Measurements from ENCODE around the gene DROSHA. TPM values are rescaled to one million over a fixed set of nuclear protein-coding genes. Genes with fewer than 3 reads are reported as not detected.

The DROSHA gene
- total RNA-seq, 1 experiment from 2014 or later, result 73.5 TPM

- Histone ChIP-seq H3K27me3 (ENCODE audit: insufficient read depth, low read length) (peaks cover 8% of the 10 kb centered on the region), H3K9ac (ENCODE audit: low read length) (no peak overlapping the region), H3K9me3 (ENCODE audit: control insufficient read depth in 1 of 2, insufficient read depth in 1 of 2, low read depth in 1 of 2, low read length in 2 of 2) (no peaks in the 10 kb centered on the region), H3K9me2 (ENCODE audit: insufficient read depth) (no peaks in the 10 kb centered on the region), H3K4me1 (ENCODE audit: control insufficient read depth in 1 of 2, insufficient read depth in 2 of 2, low read length in 2 of 2) (no peaks in the 10 kb centered on the region), H3K36me3 (ENCODE audit: control insufficient read depth in 1 of 2, insufficient read depth in 2 of 2, low read length in 2 of 2) (no peaks in the 10 kb centered on the region), H3K4me3 (replicated peaks in 1 of 2; ENCODE audit: low read depth in 1 of 2, low read length in 2 of 2) (no peak overlapping the region), H2AFZ (ENCODE audit: low read depth, low read length, poor library complexity, severe bottlenecking) (no peak overlapping the region), H3K27ac (ENCODE audit: low read depth, low read length) (no peak overlapping the region), H3K4me2 (ENCODE audit: low read length) (no peak overlapping the region), H3K79me2 (ENCODE audit: insufficient read depth, low read length) (no peaks in the 10 kb centered on the region), H4K20me1 (ENCODE audit: insufficient read depth) (no peaks in the 10 kb centered on the region)
- intact Hi-C loops (cut with micrococcal nuclease), result no loop called here
- TF ChIP-seq JUND (IDR thresholded peaks at IDR 0.05) (no peak), ELF1 (IDR thresholded peaks at IDR 0.05; ENCODE audit: borderline replicate concordance, low read depth) (no peak), YY1 (IDR thresholded peaks at IDR 0.05; ENCODE audit: extremely low read depth, insufficient replicate concordance, low read depth, low read length) (no peak), CBX3 (IDR thresholded peaks at IDR 0.05; ENCODE audit: low read depth) (no peak), EZH2phosphoT487 (IDR thresholded peaks at IDR 0.05; ENCODE audit: borderline replicate concordance) (no peak), ZBTB33 (IDR thresholded peaks at IDR 0.05; ENCODE audit: extremely low read depth, insufficient replicate concordance, low read length) (no peak), EZH2 (IDR thresholded peaks at IDR 0.05) (no peak), ZFX (IDR thresholded peaks at IDR 0.05) (no peak), RAD21 (IDR thresholded peaks at IDR 0.05; ENCODE audit: low read depth) (no peak), ZNF274 (IDR thresholded peaks at IDR 0.05; ENCODE audit: low read depth, low read length) (no peak), SP1 (IDR thresholded peaks at IDR 0.05; ENCODE audit: low read depth) (no peak), EGR1 (IDR thresholded peaks at IDR 0.05; ENCODE audit: low read depth) (no peak), CEBPB (IDR thresholded peaks at IDR 0.05; ENCODE audit: low read depth) (no peak), TCF7L2 (IDR thresholded peaks at IDR 0.05; ENCODE audit: borderline replicate concordance, extremely low read depth, insufficient read depth, insufficient read length) (no peak), POLR2A (IDR thresholded peaks at IDR 0.05; ENCODE audit: borderline replicate concordance, extremely low read depth, insufficient read depth, insufficient read length) (no peak), MAX (IDR thresholded peaks at IDR 0.05) (no peak), POLR2AphosphoS5 (IDR thresholded peaks at IDR 0.05; ENCODE audit: low read depth, low read length) (no peak), REST (IDR thresholded peaks at IDR 0.05; ENCODE audit: low read depth) (no peak), SIN3A (IDR thresholded peaks at IDR 0.05; ENCODE audit: low read depth) (no peak), ATF3 (IDR thresholded peaks at IDR 0.05) (no peak)
- CTCF ChIA-PET, result no interaction called here
- POLR2A ChIA-PET, result no interaction called here
- BruUV-seq (replicated peaks), result no TSS peak
- DNase-seq (ENCODE audit: low read depth, low spot score) (no peak), ATAC-seq (no peak)
- RAD21 ChIA-PET (ENCODE audit: low non-redundant PET in 1 of 2, low total read pairs in 2 of 2, uncharacterized antibody in 2 of 2, unreplicated experiment in 2 of 2), result no interaction called here
Observed at GRCh38 chr5:31573494-31574142, 41.7 kb upstream of the DROSHA start.
